HepG2 (cell line): Measurements from ENCODE around the gene ARPP21. TPM values are rescaled to one million over a fixed set of nuclear protein-coding genes. Genes with fewer than 3 reads are reported as not detected.

Experiments
- KLF12 ChIP-seq: sonication (generic); formaldehyde crosslinking; IDR thresholded peaks from 2 replicates; pipeline ENCODE4 v1.4.0; 2020; ENCODE audit warnings: missing genetic modification reagents, borderline replicate concordance
- LCORL ChIP-seq, 2 experiments: fragments of 450-650 bp in 1 of 2; sonication (generic) in 1 of 2; formaldehyde crosslinking in 1 of 2; IDR thresholded peaks; 2 replicates each; pipeline versions ENCODE4 v1.5.0 to v1.6.1; 2017 to 2020; ENCODE audit warnings: antibody characterized with exemption in 1 of 2, missing genetic modification reagents in 1 of 2
- MAFG ChIP-seq: sonication (generic); formaldehyde crosslinking; IDR thresholded peaks from 2 replicates; pipeline ENCODE4 v1.5.1; 2020; ENCODE audit warnings: mild to moderate bottlenecking, missing genetic modification reagents
- SCMH1 ChIP-seq: sonication (generic); formaldehyde crosslinking; IDR thresholded peaks from 2 replicates; pipeline ENCODE4 v1.9.0; 2021; ENCODE audit warnings: missing genetic modification reagents, mild to moderate bottlenecking, borderline replicate concordance
- TEAD3 ChIP-seq: optimal IDR thresholded peaks from 2 replicates; pipeline ENCODE3; 2016; ENCODE audit warnings: borderline replicate concordance
- TP53 ChIP-seq: sonication (generic); formaldehyde crosslinking; conservative IDR thresholded peaks from 2 replicates; pipeline ENCODE4 v1.4.0; 2020; ENCODE audit warnings: missing genetic modification reagents
- ZNF557 ChIP-seq: sonication (generic); formaldehyde crosslinking; IDR thresholded peaks from 2 replicates; pipeline ENCODE4 v1.4.0; 2020; ENCODE audit warnings: missing genetic modification reagents
- ZNF619 ChIP-seq: sonication (generic); formaldehyde crosslinking; IDR thresholded peaks from 2 replicates; pipeline ENCODE4 v1.4.0; 2020; ENCODE audit warnings: mild to moderate bottlenecking, missing genetic modification reagents
- polyA plus RNA-seq, 8 experiments: library from polyadenylated mRNA; depleted of rRNA in 3 of 8; stranded (reverse) in 7 of 8; unstranded in 1 of 8; fragments of >200 nt; fragmentation: Illumina TruSeq in 4 of 8; extraction: Trizol in 4 of 8; gene quantifications; 2 replicates each; pipeline versions ENCODE4 v1.2.1 to v1.2.3, GENCODE V29; 2011 to 2016; ENCODE audit warnings: low read depth in 4 of 8, missing spikeins in 1 of 8, mixed read lengths in 1 of 8; ENCODE audit not compliant: insufficient read depth in 1 of 8
- total RNA-seq, 5 experiments: library from RNA; depleted of rRNA; stranded (reverse); fragments of >200 nt; fragmentation: Illumina TruSeq; extraction: Trizol; gene quantifications; 2 replicates each; pipeline ENCODE4 v1.2.3, GENCODE V29; 2016; ENCODE audit warnings: low read depth in 1 of 5
- TF ChIP-seq, protein P1 (sequence below): IDR thresholded peaks from 2 replicates; pipeline ENCODE4 v1.6.1; 2016; ENCODE audit warnings: missing compliant biosample characterization, missing genetic modification reagents, borderline replicate concordance
- TF ChIP-seq, protein P2 (sequence below): sonication (generic); formaldehyde crosslinking; conservative IDR thresholded peaks from 2 replicates; pipeline ENCODE4 v1.4.0; 2020; ENCODE audit warnings: missing genetic modification reagents
- TF ChIP-seq, protein P3 (sequence below): sonication (generic); formaldehyde crosslinking; IDR thresholded peaks from 2 replicates; pipeline ENCODE4 v1.8.0; 2022; ENCODE audit warnings: missing genetic modification reagents, mild to moderate bottlenecking, borderline replicate concordance
- TF ChIP-seq, protein P4 (sequence below): sonication (generic); formaldehyde crosslinking; IDR thresholded peaks from 2 replicates; pipeline ENCODE4 v1.4.0; 2020; ENCODE audit warnings: missing genetic modification reagents
- TF ChIP-seq, protein P5 (sequence below): sonication (generic); formaldehyde crosslinking; IDR thresholded peaks from 2 replicates; pipeline ENCODE4; 2020; ENCODE audit warnings: missing genetic modification reagents, mild to moderate bottlenecking, borderline replicate concordance

ARPP21 gene
- total and polyA plus RNA-seq, 2 of the 13 experiments (the other 11 are each of a cell fraction or from before 2014, with no cell fraction given): not detected

DNA sequence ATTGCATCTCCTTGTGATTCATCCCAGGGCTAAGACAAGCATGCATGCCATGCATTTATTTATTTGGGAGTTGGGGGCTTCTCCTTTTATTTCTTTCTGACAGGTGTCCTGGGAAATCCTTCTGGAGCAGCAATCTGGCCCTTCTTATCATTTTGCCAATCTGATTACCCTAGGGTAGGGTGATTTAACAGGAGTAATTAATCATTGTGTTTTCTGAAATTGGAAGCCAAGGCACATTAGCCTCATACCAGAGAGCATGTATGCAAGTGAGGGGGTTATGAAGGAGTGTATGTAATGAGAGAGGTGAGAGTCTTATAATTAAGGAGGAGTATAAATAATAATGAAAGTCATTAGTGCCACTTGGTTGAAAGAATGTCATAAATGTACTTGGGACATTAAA is 37.4 kb upstream of the ARPP21 start (continued):
- TF ChIP-seq, protein P1, sequence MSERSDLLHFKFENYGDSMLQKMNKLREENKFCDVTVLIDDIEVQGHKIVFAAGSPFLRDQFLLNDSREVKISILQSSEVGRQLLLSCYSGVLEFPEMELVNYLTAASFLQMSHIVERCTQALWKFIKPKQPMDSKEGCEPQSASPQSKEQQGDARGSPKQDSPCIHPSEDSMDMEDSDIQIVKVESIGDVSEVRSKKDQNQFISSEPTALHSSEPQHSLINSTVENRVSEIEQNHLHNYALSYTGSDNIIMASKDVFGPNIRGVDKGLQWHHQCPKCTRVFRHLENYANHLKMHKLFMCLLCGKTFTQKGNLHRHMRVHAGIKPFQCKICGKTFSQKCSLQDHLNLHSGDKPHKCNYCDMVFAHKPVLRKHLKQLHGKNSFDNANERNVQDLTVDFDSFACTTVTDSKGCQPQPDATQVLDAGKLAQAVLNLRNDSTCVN (CRISPR knock-in tag): no peak
- TF ChIP-seq TEAD3 (CRISPR knock-in tag) (no peak), MAFG (CRISPR knock-in tag) (no peak), ZNF619 (CRISPR knock-in tag) (no peak), LCORL (IDR thresholded peaks at IDR 0.05) (no peak), LCORL (CRISPR knock-in tag; IDR thresholded peaks at IDR 0.05) (no peak), ZNF557 (CRISPR knock-in tag) (no peak), TP53 (CRISPR knock-in tag) (no peak), SCMH1 (CRISPR knock-in tag) (no peak), KLF12 (CRISPR knock-in tag) (no peak)
- TF ChIP-seq, protein P2, sequence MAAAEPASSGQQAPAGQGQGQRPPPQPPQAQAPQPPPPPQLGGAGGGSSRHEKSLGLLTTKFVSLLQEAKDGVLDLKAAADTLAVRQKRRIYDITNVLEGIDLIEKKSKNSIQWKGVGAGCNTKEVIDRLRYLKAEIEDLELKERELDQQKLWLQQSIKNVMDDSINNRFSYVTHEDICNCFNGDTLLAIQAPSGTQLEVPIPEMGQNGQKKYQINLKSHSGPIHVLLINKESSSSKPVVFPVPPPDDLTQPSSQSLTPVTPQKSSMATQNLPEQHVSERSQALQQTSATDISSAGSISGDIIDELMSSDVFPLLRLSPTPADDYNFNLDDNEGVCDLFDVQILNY (CRISPR knock-in tag): no peak
- TF ChIP-seq, protein P3, sequence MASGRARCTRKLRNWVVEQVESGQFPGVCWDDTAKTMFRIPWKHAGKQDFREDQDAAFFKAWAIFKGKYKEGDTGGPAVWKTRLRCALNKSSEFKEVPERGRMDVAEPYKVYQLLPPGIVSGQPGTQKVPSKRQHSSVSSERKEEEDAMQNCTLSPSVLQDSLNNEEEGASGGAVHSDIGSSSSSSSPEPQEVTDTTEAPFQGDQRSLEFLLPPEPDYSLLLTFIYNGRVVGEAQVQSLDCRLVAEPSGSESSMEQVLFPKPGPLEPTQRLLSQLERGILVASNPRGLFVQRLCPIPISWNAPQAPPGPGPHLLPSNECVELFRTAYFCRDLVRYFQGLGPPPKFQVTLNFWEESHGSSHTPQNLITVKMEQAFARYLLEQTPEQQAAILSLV: no peak
- TF ChIP-seq, protein P4, sequence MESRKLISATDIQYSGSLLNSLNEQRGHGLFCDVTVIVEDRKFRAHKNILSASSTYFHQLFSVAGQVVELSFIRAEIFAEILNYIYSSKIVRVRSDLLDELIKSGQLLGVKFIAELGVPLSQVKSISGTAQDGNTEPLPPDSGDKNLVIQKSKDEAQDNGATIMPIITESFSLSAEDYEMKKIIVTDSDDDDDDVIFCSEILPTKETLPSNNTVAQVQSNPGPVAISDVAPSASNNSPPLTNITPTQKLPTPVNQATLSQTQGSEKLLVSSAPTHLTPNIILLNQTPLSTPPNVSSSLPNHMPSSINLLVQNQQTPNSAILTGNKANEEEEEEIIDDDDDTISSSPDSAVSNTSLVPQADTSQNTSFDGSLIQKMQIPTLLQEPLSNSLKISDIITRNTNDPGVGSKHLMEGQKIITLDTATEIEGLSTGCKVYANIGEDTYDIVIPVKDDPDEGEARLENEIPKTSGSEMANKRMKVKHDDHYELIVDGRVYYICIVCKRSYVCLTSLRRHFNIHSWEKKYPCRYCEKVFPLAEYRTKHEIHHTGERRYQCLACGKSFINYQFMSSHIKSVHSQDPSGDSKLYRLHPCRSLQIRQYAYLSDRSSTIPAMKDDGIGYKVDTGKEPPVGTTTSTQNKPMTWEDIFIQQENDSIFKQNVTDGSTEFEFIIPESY: no peak
- TF ChIP-seq, protein P5, sequence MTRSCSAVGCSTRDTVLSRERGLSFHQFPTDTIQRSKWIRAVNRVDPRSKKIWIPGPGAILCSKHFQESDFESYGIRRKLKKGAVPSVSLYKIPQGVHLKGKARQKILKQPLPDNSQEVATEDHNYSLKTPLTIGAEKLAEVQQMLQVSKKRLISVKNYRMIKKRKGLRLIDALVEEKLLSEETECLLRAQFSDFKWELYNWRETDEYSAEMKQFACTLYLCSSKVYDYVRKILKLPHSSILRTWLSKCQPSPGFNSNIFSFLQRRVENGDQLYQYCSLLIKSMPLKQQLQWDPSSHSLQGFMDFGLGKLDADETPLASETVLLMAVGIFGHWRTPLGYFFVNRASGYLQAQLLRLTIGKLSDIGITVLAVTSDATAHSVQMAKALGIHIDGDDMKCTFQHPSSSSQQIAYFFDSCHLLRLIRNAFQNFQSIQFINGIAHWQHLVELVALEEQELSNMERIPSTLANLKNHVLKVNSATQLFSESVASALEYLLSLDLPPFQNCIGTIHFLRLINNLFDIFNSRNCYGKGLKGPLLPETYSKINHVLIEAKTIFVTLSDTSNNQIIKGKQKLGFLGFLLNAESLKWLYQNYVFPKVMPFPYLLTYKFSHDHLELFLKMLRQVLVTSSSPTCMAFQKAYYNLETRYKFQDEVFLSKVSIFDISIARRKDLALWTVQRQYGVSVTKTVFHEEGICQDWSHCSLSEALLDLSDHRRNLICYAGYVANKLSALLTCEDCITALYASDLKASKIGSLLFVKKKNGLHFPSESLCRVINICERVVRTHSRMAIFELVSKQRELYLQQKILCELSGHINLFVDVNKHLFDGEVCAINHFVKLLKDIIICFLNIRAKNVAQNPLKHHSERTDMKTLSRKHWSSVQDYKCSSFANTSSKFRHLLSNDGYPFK (CRISPR knock-in tag): no peak
